ENCODE results near the gene FLNB.

FLNB gene

DNA sequence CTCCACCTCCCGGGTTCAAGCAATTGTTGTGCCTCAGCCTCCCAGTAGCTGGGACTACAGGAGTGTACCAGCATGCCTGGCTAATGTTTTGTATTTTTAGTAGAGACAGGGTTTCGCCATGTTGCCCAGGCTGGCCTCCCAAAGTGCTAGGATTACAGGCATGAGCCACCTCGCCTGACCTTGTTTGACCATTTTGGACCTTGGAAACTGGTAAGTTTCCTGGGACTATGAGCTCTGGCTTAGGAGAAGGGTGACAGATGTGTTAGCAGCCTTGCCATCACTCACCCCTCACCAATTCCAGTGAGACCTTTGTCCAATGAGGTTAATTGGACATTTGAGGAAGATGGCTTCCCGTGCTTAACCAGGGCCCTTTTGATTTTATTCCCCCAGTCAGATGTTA lies 182.7 kb downstream of the FLNB start:
- POLR2A ChIA-PET, result no interaction called here
- DNase-seq (ENCODE audit: extremely low spot score), result no peak
- no peak for TF ChIP-seq CTCF (IDR thresholded peaks at IDR 0.05; ENCODE audit: control extremely low read depth, extremely low read depth, low read depth, missing control alignments)
- CTCF ChIA-PET, result interaction anchor here (1.9 to 15.0 kb wide), 6 partner anchors 13 to 224 kb away, joined by 5 to 560 read pairs (median 50); partner anchors contain the start of genes ABHD6, DNASE1L3, HTD2 and RPP14

DNA sequence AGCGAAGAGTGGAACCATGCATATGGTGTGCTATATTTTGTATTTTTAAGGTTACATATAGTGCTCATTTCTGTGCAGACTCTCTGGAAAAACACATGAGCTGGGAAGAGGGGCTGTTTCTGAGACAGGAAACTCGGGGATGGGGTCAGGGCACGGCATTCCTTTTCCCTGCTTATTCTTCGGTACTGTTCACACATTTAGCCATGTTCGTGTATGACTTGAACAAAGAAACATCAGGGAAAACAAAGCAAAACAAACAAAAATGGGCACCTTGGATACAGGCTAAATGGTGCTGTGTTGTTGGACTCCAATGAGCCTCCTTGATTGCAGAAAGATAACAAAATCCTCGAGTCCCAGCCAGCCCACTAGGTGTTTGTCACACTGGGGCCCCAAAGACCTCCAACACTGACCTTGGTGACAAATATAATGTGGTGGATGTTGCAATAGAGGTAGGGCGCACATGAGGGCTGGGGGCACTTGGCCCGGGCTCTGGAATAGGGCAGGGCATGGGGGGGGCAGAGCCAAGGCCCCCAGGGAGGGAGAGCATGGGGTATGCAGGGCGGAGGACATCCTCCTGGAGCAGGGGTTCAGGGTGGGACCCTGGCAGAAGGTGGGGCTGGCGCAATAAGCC lies 183.3 kb downstream of the FLNB start:
- CTCF ChIA-PET, result interaction anchor here (3.9 to 15.0 kb wide), 4 partner anchors 13 to 109 kb away, joined by 15 to 560 read pairs (median 138); partner anchors contain the start of genes DNASE1L3, HTD2 and RPP14
- no peak for TF ChIP-seq CTCF (IDR thresholded peaks at IDR 0.05; ENCODE audit: control extremely low read depth, extremely low read depth, low read depth, missing control alignments)
- POLR2A ChIA-PET, result interaction anchor here (0.6 kb wide), 1 partner anchor 45 kb away, joined by 5 read pairs; no protein-coding TSS in a partner anchor
- no peak for DNase-seq (ENCODE audit: extremely low spot score)

DNA sequence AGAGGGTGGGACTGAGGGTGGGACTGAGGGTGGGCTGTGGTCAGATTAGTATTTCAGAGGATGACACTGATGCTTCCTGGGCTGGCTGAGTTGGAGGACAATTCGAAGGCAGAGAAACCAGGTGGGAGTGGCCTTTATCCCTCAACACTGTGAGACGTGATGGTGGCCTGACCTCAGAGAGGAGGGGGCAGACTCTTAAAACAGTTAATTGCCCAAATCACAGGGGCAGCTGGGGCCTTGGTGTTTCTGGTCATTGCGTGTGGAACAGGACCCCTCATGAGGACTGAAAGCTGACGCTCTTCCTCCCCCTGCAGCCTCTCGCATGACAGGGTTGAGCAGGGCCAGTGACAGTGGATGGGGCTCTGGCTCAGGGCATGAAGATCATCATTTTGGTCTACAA lies 183.8 kb downstream of the FLNB start:
- no peak for TF ChIP-seq CTCF (IDR thresholded peaks at IDR 0.05; ENCODE audit: control extremely low read depth, extremely low read depth, low read depth, missing control alignments)
- ChIA-PET CTCF (interaction anchor here (6.7 to 10.7 kb wide), 2 partner anchors 14 to 22 kb away, joined by 82 to 195 read pairs; partner anchors contain the start of gene DNASE1L3), POLR2A (interaction anchor here (0.6 kb wide), 1 partner anchor 44 kb away, joined by 5 read pairs; no protein-coding TSS in a partner anchor)
- DNase-seq (ENCODE audit: extremely low spot score), result no peak

GRCh38 chr3:58193682-58194407 lies 185.6 kb downstream of the FLNB start:
- ChIA-PET POLR2A (no interaction called here), CTCF (interaction anchor here (1.0 to 10.7 kb wide), 5 partner anchors 15 to 112 kb away, joined by 3 to 195 read pairs (median 4); partner anchors contain the start of genes DNASE1L3, HTD2 and RPP14)
- no peak for TF ChIP-seq CTCF (IDR thresholded peaks at IDR 0.05; ENCODE audit: control extremely low read depth, extremely low read depth, low read depth, missing control alignments)
- no peak for DNase-seq (ENCODE audit: extremely low spot score)

- no peak for DNase-seq (ENCODE audit: extremely low spot score)
- CTCF ChIA-PET, result interaction anchor here (1.3 to 2.9 kb wide), 5 partner anchors 10 to 109 kb away, joined by 3 to 23 read pairs (median 17); partner anchors contain the start of genes HTD2 and RPP14
- no peak for TF ChIP-seq CTCF (IDR thresholded peaks at IDR 0.05; ENCODE audit: control extremely low read depth, extremely low read depth, low read depth, missing control alignments)
- POLR2A ChIA-PET, result interaction anchor here (1.8 kb wide), 1 partner anchor 17 kb away, joined by 20 read pairs; no protein-coding TSS in a partner anchor
Measured at GRCh38 chr3:58197588-58197987, 189.4 kb downstream of the FLNB start.

DNA sequence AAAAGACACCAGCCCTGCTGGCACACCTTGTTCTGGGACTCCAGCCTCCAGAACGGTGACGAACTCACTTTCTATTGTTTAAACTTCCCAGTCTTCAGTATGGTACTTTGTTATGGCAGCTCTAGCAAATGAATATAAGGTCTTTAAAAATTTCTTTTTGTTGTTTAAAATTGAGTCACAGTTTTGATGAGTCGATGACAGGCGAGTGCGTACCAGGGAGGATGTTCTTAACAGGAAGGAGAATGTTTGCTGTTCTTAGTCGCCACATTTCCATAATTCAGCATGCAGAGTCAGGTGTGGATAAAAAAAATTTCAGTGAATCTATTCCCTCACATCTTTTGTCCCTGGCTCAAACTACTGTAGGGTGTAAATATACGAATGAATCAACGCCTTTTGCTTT lies 190.1 kb downstream of the FLNB start:
- TF ChIP-seq CTCF (IDR thresholded peaks at IDR 0.05; ENCODE audit: control extremely low read depth, extremely low read depth, low read depth, missing control alignments), result no peak
- no peak for DNase-seq (ENCODE audit: extremely low spot score)
- CTCF ChIA-PET, result interaction anchor here (1.3 to 7.9 kb wide), 6 partner anchors 10 to 108 kb away, joined by 3 to 142 read pairs (median 18); partner anchors contain the start of genes DNASE1L3, HTD2 and RPP14
- POLR2A ChIA-PET, result no interaction called here
